NCI-H1105 (cell line): ENCODE results near the gene S100A16.
"Not testable (repeated sequence)": the region's sequence is repeated elsewhere in the genome, so short reads cannot be mapped to it uniquely, and the experiment has no call there.

Source experiments
- DNase-seq: peaks from one replicate; lab custom pipeline; 2025; lab: John Stamatoyannopoulos, UW

The S100A16 gene

GRCh38 chr1:153585006-153585405, 27.9 kb downstream of the S100A16 start:
- DNase-seq: no peak

DNA sequence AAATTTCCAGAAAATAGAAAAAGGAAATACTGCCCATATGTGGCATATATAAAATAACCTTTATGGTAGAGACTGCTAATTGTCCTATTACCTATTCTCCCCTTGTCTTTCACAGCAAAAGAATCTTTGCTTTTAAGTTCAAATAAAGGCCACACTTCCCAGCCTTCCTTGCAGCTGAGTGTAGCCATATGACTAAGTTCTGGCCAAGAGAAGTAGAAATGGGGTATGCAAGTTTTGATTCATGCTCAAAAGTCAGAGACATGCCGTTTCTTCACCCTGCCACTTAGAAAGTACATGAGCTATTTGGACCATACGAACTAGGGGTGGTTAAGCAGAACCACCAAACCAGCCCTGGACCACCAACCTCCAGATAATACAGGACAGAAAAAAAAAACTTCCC, 29.0 kb downstream of the S100A16 start:
- DNase-seq: no peak

GRCh38 chr1:153583514-153583913, 29.4 kb downstream of the S100A16 start:
- not testable (repeated sequence) for DNase-seq

DNA sequence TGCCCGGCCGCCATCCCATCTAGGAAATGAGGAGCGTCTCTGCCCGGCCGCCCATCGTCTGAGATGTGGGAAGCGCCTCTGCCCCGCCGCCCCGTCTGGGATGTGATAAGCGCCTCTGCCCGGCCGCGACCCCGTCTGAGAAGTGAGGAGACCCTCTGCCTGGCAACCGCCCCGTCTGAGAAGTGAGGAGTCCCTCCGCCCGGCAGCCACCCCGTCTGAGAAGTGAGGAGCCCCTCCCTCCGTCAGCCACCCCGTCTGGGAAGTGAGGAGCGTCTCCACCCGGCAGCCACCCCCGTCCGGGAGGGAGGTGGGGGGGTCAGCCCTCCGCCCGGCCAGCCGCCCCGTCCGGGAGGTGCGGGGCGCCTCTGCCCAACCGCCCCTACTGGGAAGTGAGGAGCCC, 30.1 kb downstream of the S100A16 start:
- DNase-seq: not testable (repeated sequence)

DNA sequence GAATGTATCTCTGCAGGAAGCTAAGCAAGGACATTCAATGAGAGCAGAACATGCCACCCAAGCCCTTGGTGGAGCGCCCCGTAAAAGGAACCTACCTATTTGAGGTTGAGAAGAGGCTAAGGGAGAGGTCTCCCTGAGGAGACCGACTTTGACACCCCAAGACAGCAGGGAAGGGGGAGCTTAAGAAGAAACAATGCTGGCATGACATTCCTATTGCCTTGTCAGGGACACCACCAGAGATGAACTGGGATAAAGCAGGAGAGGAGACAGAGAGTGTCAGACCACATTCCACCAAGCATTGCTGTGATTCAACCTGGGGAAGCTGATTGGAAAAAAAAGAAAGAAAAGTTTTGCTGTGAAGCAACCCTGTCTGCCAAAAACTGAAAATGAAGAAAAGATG, 34.0 kb downstream of the S100A16 start:
- no peak for DNase-seq

- no peak for DNase-seq
Measured at GRCh38 chr1:153578490-153578889, 34.4 kb downstream of the S100A16 start.

- no peak for DNase-seq
Measured at GRCh38 chr1:153577624-153578051, 35.3 kb downstream of the S100A16 start.

GRCh38 chr1:153577138-153577537, 35.8 kb downstream of the S100A16 start:
- DNase-seq: no peak

DNA sequence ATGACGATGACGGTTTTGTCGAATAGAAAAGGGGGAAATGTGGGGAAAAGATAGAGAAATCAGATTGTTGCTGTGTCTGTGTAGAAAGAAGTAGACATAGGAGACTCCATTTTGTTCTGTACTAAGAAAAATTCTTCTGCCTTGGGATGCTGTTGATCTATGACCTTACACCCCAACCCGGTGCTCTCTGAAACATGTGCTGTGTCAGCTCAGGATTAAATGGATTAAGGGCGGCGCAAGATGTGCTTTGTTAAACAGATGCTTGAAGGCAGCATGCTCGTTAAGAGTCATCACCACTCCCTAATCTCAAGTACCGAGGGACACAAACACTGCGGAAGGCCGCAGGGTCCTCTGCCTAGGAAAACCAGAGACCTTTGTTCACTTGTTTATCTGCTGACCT, 37.4 kb downstream of the S100A16 start:
- not testable (repeated sequence) for DNase-seq

DNA sequence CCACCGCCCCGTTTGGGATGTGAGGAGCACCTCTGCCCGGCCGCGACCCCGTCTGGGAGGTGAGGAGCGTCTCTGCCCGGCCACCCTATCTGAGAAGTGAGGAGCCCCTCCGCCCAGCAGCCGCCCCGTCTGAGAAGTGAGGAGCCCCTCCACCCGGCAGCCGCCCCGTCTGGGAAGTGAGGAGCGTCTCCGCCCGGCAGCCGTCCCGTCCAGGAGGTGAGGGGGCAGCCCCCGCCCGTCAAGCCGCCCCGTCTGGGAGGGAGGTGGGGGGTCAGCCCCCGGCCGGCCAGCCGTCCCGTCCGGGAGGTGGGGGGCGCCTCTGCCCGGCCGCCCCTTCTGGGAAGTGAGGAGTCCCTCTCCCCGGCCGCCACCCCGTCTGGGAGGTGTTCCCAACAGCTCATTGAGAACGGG, 37.9 kb downstream of the S100A16 start:
- DNase-seq: not testable (repeated sequence)

GRCh38 chr1:153573351-153573750, 39.6 kb downstream of the S100A16 start:
- no peak for DNase-seq

DNA sequence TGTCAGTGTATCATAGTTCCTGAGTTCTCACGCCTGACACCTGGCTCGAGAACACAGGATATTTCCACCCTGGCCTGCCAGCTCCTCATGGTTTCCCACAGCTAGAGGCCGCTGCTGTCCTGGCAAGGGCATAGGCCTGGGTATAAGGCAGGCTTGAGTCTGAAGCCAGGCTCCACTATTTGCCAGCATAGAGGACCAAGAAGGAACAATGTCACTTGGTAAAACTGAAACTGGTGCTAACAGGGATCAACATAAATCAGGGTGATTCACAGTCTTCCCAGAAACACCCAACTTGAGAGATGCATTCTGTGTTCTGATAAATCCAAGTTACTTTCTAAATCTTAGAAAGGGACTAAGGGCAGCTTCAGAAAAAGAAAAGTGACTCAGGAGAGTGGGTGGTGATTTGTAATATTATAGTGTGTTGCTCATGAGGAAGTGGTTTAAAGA, 40.3 kb downstream of the S100A16 start:
- DNase-seq: no peak

GRCh38 chr1:153571706-153572105, 41.2 kb downstream of the S100A16 start:
- no peak for DNase-seq

DNA sequence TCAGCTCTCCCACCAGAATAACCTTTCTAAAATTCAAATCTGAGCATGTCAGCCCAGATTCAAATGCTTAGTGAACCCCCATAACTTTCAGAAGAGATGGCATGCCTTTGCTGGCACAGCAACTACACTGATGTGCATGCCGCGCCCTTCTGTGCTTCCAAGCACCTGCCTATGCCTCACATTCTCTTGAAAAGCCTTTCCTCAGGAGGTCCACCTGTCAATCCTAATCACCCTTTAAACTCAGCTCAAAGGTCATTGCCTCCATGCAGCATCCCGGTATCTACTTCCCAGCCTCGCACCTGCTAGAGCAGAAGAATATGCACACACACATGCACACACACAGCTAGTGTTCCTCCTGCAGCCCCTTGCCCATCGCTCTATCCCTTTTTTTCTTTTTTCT, 42.1 kb downstream of the S100A16 start:
- DNase-seq: no peak

DNA sequence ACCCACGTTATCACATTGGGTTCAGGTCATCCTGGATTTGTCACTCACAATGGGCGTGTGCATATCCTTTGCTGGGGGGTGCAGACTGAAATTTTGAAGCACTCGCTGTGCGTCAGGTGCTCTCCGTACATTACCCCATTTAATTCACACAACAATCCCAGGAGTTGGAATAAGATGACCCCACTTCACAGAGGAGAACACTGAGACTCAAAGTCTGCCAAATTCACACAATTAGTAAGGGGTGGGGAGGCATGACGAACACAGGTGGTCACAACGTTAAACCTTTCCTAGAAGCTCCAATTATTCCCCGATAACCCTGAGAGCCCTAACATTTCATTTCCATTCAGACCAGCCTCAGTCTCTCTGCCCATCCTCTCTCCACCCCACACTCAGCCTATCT, 43.5 kb downstream of the S100A16 start:
- DNase-seq: no peak

GRCh38 chr1:153568367-153569099, 44.4 kb downstream of the S100A16 start:
- DNase-seq: peak; percentile 89

GRCh38 chr1:153567621-153568366, 45.1 kb downstream of the S100A16 start:
- DNase-seq: no peak

- DNase-seq: no peak
Measured at GRCh38 chr1:153566414-153567371, 46.2 kb downstream of the S100A16 start.

GRCh38 chr1:153565529-153566374, 47.2 kb downstream of the S100A16 start, which contains the start of gene S100A2:
Gene S100A2 (minus strand): TSS chr1:153565844. CDS start chr1:153563877, 1,967 bp downstream.
- no peak for DNase-seq

GRCh38 chr1:153563991-153564390, 48.9 kb downstream of the S100A16 start:
- no peak for DNase-seq

DNA sequence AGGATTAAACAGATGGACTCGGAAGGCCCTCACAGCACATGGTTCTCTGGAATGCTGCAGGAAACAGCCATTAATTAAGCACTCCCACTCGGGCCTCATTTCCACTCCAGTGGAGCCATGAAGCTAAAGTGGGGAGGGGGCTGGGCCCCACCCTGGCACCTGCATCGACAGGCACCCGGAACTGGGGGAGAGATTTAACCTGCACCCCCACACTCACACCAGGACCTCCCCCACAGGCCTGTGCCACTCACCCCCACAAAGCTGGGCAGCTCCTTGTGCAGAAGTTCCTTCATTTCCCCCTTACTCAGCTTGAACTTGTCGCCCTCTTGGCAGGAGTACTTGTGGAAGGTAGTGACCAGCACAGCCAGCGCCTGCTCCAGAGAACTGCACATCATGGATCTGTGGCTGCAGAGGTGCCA, 49.4 kb downstream of the S100A16 start:
- no peak for DNase-seq
